Mucosa of stomach (tissue), 1 donor: Measurements from ENCODE around the gene TECR.
"Not testable (repeated sequence)": the region's sequence is repeated elsewhere in the genome, so short reads cannot be mapped to it uniquely, and the experiment has no call there.

Experiments used
- H3K27me3 ChIP-seq: one replicate; pipeline ENCODE4 v1.7.0; 2013; ENCODE audit warnings: mild to moderate bottlenecking, low read length; ENCODE audit not compliant: control insufficient read depth, insufficient read depth
- H3K36me3 ChIP-seq: one replicate; pipeline ENCODE4 v1.7.0; 2013; ENCODE audit warnings: low read length; ENCODE audit not compliant: control insufficient read depth, insufficient read depth
- H3K4me1 ChIP-seq: one replicate; pipeline ENCODE4 v1.7.0; 2013; ENCODE audit warnings: mild to moderate bottlenecking, low read length; ENCODE audit not compliant: control insufficient read depth, insufficient read depth
- H3K4me3 ChIP-seq: one replicate; pipeline ENCODE4 v1.7.0; 2013; ENCODE audit warnings: low read length
- H3K9ac ChIP-seq: one replicate; pipeline ENCODE4 v1.7.0; 2013; ENCODE audit warnings: mild to moderate bottlenecking, low read length, moderate library complexity
- H3K9me3 ChIP-seq: one replicate; pipeline ENCODE4 v1.7.0; 2013; ENCODE audit warnings: mild to moderate bottlenecking, low read length, moderate library complexity; ENCODE audit not compliant: control insufficient read depth
- donor health status: Pancreatic carcinoma.

Gene TECR

DNA sequence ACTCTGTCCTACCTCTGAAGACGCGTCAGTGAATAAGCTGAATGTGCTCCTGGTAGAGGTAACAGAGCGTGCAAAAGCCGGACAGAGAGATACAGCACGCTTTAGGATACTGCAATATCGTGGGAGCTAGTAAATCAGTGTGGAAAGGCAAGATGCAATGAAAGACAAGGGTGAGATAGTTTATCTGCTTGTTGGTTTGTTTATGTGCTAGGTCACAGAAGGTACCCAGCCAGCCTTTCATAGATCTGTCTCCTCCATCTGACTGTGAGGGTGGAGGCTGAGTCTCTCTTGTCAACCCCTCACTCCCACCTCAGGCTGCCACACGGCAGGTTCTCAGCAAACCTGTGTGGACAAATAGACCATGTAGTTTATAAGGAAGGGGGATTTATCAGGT is 32.6 kb upstream of the TECR start:
- H3K27me3 ChIP-seq, result no peaks in the 10 kb centered on the region
- no peak overlapping the region for H3K4me3 ChIP-seq
- peaks cover 31% of the 10 kb centered on the region for H3K4me1 ChIP-seq
- H3K9ac ChIP-seq, result peak overlapping the region; percentile 52
- no peaks in the 10 kb centered on the region for H3K36me3 ChIP-seq
- H3K9me3 ChIP-seq, result no peaks in the 10 kb centered on the region

DNA sequence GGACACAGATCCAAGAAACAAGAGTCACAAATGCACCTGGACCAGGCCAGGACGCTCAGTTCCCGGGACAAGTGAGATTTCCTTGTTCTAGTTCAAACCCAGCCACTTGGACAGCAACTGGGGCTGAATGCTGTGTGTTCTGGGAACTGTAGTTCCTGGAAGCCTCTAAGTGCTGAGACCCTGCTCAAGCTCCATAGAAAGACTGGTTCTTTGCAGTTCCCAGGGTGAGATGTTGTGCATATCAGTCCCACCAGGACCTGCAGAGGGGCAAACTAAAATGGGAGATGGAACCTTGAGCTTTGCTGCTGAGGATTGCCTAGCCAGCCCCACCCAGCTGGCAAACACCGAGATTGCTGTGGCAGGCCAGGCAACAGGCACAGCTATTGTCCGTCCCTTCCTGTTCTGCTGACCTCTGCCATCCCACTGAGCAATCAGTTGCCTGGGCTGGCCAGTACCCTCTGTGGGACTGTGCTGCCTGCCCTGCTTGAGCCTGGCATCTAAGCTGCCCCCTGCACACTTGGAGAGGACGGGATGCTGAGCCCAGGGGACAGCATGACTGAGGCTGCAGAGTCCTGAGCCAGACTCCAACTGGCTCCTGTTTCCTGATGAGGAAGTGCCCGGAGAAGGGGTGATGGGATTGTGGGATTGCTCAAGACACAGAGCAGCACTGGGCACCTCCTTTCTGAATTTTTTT is 32.0 kb upstream of the TECR start:
- Histone ChIP-seq H3K4me3 (no peak overlapping the region), H3K36me3 (no peaks in the 10 kb centered on the region), H3K9ac (peak overlapping the region; percentile 52), H3K27me3 (no peaks in the 10 kb centered on the region), H3K4me1 (peaks cover 31% of the 10 kb centered on the region), H3K9me3 (no peaks in the 10 kb centered on the region)

DNA sequence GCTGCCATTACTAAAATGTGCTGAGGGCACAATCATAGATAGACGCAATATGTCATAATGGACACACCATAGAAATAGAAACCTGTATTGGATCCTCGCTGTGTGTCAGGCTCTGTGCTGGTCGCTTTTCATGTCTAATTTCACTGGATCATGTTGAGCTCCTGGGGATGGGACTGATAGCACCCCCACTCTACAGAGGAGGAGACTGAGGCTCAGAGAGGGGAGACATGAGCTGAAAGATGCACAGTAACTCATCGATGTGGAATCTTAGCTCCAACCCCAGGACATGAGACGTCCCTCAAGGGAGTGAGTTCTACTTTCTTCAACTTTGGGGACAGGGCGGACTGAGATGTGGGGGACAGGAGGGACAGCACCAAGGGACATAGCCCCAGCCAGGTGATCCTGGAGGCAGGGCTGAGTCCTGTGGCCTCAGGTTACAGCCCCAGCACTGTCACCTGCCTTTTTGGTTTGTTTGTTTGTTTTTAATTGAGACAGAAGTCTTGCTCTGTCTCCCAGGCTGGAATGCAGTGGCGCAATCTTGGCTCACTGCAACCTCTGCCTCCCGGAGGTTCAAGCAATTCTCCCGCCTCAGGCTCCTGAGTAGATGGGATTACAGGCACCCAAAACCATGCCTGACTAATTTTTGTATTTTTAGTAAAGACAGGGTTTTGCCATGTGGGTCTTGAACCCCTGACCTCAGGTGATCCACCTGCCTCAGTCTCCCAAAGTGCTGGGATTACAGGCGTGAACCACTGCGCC is 26.9 kb upstream of the TECR start:
- Histone ChIP-seq H3K9me3 (no peaks in the 10 kb centered on the region), H3K4me1 (peaks cover 22% of the 10 kb centered on the region), H3K4me3 (no peak overlapping the region), H3K27me3 (no peaks in the 10 kb centered on the region), H3K36me3 (no peaks in the 10 kb centered on the region), H3K9ac (no peak overlapping the region)

DNA sequence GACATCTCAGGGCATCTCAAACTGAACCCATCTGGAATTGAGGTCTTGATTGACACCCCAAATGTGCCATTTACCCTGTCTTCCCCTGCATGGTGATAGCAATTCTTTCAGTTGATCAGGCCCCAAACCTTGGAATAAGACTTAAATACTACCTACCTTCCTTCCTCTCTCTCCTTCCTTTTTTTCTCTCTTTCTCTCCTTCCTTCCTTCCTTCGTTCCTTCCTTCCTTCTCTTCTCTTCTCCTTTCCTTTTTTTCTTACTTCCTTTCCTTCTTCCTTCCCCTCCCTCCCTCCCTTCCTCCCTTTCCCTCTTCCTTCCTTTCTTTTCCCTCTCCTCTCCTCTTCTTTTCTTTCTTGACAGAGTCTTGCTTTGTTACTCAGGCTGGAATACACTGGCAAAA is 26.1 kb upstream of the TECR start:
- no peaks in the 10 kb centered on the region for H3K9me3 ChIP-seq
- H3K4me1 ChIP-seq, result peaks cover 15% of the 10 kb centered on the region
- H3K36me3 ChIP-seq, result no peaks in the 10 kb centered on the region
- no peak overlapping the region for H3K4me3 ChIP-seq
- H3K27me3 ChIP-seq, result no peaks in the 10 kb centered on the region
- no peak overlapping the region for H3K9ac ChIP-seq

DNA sequence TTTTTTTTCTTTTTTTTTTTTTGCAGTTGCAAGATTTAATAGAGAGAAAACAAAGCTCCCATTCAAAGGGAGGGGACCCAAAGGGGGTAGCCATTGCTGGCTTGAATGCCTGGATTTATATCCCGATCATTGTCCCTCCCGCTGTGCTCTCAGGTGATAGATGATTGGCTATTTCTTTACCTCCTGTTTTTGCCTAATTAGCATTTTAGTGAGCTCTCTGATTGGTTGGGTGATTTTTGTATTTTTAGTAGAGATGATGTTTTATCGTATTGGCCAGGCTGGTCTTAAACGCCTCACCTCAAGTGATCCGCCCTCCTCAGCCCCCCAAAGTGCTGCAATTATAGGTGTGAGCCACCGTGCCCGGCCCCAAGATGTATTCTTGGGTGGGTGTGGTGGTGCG is 24.8 kb upstream of the TECR start:
- not testable (repeated sequence) for H3K9me3 ChIP-seq, H3K4me3 ChIP-seq, H3K9ac ChIP-seq, H3K27me3 ChIP-seq, H3K36me3 ChIP-seq
- H3K4me1 ChIP-seq, result peaks cover 17% of the 10 kb centered on the region

DNA sequence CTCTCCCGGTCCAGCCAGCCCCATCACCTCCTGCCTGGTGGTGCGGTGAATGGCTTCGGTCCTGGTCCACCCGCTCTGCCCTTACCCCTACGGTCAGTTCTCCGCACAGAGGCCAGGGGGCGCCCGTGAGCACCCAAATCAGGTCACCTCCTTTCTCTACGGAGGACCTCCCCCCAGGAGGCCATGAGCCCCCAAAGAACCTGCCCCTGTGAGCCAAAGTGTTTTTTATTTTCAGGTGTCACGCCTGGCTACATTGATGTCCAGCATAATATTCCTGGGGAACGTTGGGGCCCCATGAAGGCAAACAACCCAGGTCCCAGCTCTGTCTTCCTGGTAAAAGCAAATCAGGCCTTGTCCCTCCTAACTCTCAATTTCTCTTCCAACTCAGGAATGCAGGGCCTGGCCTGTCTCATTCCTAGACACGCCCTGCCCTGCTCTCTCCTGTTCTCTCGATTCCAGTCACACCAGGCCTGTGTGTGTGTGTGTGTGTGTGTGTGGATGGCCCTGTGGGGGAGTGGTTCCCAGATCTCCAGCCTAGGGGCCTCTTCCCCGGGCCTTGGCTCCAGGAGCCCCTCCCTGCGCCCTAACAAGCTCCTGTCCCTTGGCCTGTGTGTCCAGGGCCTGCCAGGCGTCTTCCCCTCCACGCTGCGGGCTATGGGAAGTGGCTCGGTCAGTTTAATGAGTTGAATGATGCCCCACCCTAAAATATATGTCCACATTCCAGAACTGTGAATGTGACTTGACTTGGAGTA is 23.7 kb upstream of the TECR start:
- H3K36me3 ChIP-seq, result no peaks in the 10 kb centered on the region
- H3K4me3 ChIP-seq, result no peak overlapping the region
- H3K27me3 ChIP-seq, result no peaks in the 10 kb centered on the region
- H3K9me3 ChIP-seq, result no peaks in the 10 kb centered on the region
- peaks cover 27% of the 10 kb centered on the region for H3K4me1 ChIP-seq
- peak overlapping the region; percentile 49 for H3K9ac ChIP-seq

DNA sequence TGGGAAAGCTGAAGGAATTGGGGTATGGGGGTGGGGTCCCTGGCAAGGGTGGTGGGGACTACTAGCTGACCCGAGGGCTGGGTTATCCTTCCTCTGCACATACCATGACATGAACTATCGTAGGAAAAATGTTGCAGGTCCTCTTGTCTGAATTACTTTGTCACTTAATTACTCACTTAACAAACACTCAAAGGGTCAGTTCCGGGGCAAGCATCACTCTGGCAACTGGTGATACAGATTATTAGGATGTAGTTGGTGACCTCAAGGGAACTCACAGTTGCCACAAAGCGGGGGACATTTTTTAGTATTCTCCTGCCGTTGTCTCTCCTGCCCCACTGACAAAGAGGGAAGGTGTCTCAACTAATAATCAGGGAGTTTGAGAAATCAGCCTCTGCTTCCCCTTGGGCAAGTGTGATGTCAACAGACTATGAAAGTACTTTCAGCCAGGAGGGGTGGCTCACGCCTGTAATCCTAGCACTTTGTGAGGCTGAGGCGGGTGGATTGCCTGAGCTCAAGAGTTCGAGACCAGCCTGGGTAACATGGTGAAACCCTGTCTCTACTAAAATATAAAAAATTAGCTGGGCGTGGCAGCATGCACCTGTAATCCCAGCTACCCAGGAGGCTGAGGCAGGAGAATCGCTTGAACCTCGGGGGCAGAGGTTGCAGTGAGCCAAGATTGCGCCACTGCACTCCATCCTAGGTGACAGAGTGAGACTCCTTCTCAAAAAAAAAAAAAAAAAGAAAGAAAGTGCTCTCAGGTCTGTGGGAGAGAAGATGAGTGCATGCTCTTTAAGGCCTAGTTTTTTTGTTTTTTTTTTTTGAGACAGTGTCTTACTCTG is 21.5 kb upstream of the TECR start:
- H3K9ac ChIP-seq, result no peak overlapping the region
- H3K36me3 ChIP-seq, result no peaks in the 10 kb centered on the region
- H3K4me3 ChIP-seq, result no peak overlapping the region
- H3K27me3 ChIP-seq, result no peaks in the 10 kb centered on the region
- H3K4me1 ChIP-seq, result peaks cover 27% of the 10 kb centered on the region
- no peaks in the 10 kb centered on the region for H3K9me3 ChIP-seq

DNA sequence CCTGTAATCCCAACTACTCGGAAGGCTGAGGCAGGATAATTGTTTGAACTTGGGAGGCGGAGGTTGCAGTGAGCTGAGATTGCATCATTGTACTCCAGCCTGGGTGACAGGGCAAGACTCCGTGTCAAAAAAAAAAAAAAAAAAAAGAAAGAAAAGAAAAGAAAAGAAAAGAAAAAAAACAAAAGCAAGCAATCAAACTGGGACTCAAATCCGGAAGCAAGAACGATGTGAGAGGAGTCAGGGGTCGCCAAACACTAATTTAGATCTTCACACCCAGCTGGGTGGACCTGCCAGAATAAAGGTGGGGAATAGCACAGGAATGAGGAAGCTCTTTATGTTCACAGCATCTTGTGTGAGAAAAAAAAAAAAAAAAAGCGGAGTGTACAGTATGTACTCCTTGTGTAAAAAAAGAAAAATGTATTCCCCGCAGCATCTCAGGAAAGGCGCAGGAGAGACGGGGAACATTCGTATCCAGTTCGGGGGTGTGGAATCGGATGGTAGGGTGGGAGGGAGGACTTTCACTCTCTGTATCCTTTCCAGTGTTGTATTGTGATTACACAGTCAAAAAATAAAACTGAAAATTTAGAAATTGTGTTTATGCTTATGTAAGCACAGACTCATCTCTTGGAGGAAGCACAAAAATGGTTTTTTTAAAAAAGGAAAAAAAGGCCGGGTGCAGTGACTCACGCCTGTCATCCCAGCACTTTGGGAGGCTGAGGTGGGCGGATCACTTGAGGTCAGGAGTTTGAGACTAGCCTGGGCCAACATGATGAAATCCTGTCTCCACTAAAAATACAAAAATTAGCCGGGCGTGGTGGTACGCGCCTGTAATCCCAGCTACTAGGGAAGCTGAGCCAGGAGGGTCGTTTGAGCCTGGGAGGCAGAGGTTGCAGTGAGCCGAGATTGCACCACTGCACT is 18.8 kb upstream of the TECR start:
- Histone ChIP-seq H3K4me1 (peaks cover 37% of the 10 kb centered on the region), H3K36me3 (peaks cover 12% of the 10 kb centered on the region), H3K9me3 (no peaks in the 10 kb centered on the region), H3K9ac (peak overlapping the region; percentile 34), H3K4me3 (no peak overlapping the region), H3K27me3 (no peaks in the 10 kb centered on the region)

DNA sequence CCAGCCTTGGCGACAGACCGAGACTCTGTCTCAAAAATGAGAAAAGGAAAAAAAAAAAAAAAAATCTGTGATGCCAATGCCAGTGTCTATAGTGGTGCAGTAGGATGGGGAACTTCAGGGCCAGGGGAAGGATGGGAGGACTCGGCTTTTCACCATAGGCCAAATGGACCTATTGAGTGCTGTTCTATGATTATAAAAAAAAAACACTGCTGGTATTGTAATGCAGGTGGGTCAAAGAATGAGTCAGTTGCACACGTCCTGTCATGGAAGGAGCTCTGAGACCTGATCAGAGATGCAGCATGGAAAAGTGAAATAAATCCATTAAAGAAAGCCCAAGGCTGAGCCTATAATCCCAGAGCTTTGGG is 18.2 kb upstream of the TECR start:
- peaks cover 37% of the 10 kb centered on the region for H3K4me1 ChIP-seq
- no peaks in the 10 kb centered on the region for H3K27me3 ChIP-seq
- H3K4me3 ChIP-seq, result no peak overlapping the region
- no peak overlapping the region for H3K9ac ChIP-seq
- H3K9me3 ChIP-seq, result no peaks in the 10 kb centered on the region
- H3K36me3 ChIP-seq, result peaks cover 15% of the 10 kb centered on the region

DNA sequence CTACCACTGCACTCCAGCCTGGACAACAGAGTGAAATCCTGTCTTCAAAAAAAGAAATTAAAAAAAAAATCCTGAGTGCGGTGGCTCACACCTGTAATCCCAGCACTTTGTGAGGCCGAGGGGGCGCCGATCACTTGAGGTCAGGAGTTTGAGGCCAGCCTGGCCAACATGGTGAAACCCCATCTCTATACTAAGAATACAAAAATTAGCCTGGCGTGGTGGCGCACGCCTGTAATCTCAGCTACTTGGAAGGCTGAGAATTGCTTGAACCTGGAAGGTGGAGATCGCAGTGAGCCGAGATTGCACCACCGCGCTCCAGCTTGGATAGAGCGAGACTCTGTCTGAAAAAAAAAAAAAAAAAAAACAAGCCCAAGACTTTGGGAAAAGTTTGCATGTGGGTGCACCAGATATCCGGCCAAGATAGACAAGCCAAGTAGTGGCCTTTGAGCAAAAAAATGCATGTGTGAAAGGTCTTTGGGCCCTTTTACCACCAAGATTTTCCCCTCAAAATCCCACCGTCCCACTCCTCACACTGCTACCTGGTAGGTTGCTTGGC is 16.9 kb upstream of the TECR start:
- H3K4me3 ChIP-seq, result no peak overlapping the region
- no peaks in the 10 kb centered on the region for H3K9me3 ChIP-seq
- no peak overlapping the region for H3K9ac ChIP-seq
- peaks cover 15% of the 10 kb centered on the region for H3K36me3 ChIP-seq
- H3K4me1 ChIP-seq, result peaks cover 41% of the 10 kb centered on the region
- no peaks in the 10 kb centered on the region for H3K27me3 ChIP-seq
